GM23338 (cell line): ENCODE results near the gene CPNE7. TPM values are rescaled to one million over a fixed set of nuclear protein-coding genes. Genes with fewer than 3 reads are reported as not detected.

Source experiments
- ATAC-seq: fragments of 200-7000 bp; cut with Tn5 transposase; 3 replicates; pipeline ENCODE4 v1.9.1; 2020
- DNase-seq: peaks from one replicate; pipeline ENCODE4 v3.0.0-alpha.2; 2015; ENCODE audit warnings: low spot score
- H2AFZ ChIP-seq: fragments of 200-600 bp; sonication (generic); 2 replicates; pipeline ENCODE4 v1.8.0; 2016; ENCODE audit warnings: antibody characterized with exemption, mild to moderate bottlenecking, moderate library complexity
- H3F3A ChIP-seq: fragments of 200-600 bp; sonication (generic); replicated peaks from 2 replicates; pipeline ENCODE4 v1.8.0; 2017; ENCODE audit warnings: antibody characterized with exemption, mixed run types, low read depth
- H3K27ac ChIP-seq: fragments of 200-600 bp; sonication (generic); 2 replicates; pipeline ENCODE4 v1.6.1; 2016; ENCODE audit warnings: low read depth
- H3K27me3 ChIP-seq: fragments of 200-600 bp; sonication (generic); 2 replicates; pipeline ENCODE4 v1.8.0; 2016; ENCODE audit warnings: mild to moderate bottlenecking, mixed run types, moderate library complexity; ENCODE audit not compliant: insufficient read depth
- H3K36me3 ChIP-seq: fragments of 200-600 bp; sonication (generic); 2 replicates; pipeline ENCODE4 v1.8.0; 2016; ENCODE audit warnings: mild to moderate bottlenecking; ENCODE audit not compliant: insufficient read depth
- H3K4me1 ChIP-seq: fragments of 200-600 bp; sonication (generic); 2 replicates; pipeline ENCODE4 v1.8.0; 2016; ENCODE audit warnings: mild to moderate bottlenecking, moderate library complexity; ENCODE audit not compliant: insufficient read depth
- H3K4me2 ChIP-seq: fragments of 200-600 bp; sonication (generic); 2 replicates; pipeline ENCODE4 v1.7.1; 2017; ENCODE audit warnings: mixed run types
- H3K4me3 ChIP-seq: fragments of 200-600 bp; sonication (generic); 2 replicates; pipeline ENCODE4 v1.6.1; 2016; ENCODE audit warnings: mixed run types
- H3K79me2 ChIP-seq: fragments of 200-600 bp; sonication (generic); replicated peaks from 2 replicates; pipeline ENCODE4 v1.8.0; 2017; ENCODE audit warnings: mild to moderate bottlenecking; ENCODE audit not compliant: insufficient read depth
- H3K9me2 ChIP-seq: fragments of 200-600 bp; sonication (generic); 2 replicates; pipeline ENCODE4 v1.8.0; 2017; ENCODE audit not compliant: insufficient read depth
- H4K20me1 ChIP-seq: fragments of 200-600 bp; sonication (generic); replicated peaks from 2 replicates; pipeline ENCODE4 v1.8.0; 2017; ENCODE audit warnings: mild to moderate bottlenecking; ENCODE audit not compliant: insufficient read depth
- H3K27ac Mint-ChIP-seq: 2 replicates; pipeline ENCODE4 v1.8.0; 2020; ENCODE audit warnings: inconsistent platforms, mild to moderate bottlenecking, moderate library complexity, mixed read lengths
- H3K27me3 Mint-ChIP-seq: 3 replicates; pipeline ENCODE4 v1.8.0; 2022; ENCODE audit warnings: low read depth, mild to moderate bottlenecking, moderate library complexity, mixed read lengths, inconsistent platforms; ENCODE audit not compliant: insufficient read depth, poor library complexity
- H3K36me3 Mint-ChIP-seq: 3 replicates; pipeline ENCODE4 v1.8.0; 2021; ENCODE audit warnings: low read depth, mild to moderate bottlenecking, inconsistent platforms, moderate library complexity, mixed read lengths
- H3K4me1 Mint-ChIP-seq: 3 replicates; pipeline ENCODE4 v1.8.0; 2020; ENCODE audit warnings: mild to moderate bottlenecking, inconsistent platforms, mixed read lengths
- H3K4me3 Mint-ChIP-seq: 3 replicates; pipeline ENCODE4 v1.8.0; 2021; ENCODE audit warnings: moderate library complexity, mild to moderate bottlenecking, inconsistent platforms, mixed read lengths
- H3K9me3 Mint-ChIP-seq: 3 replicates; pipeline ENCODE4 v1.8.0; 2020; ENCODE audit warnings: moderate library complexity, mild to moderate bottlenecking, inconsistent platforms, mixed read lengths
- CREB1 ChIP-seq: fragments of 250-450 bp; sonication (Bioruptor Pico); IDR thresholded peaks from 2 replicates; pipeline ENCODE4 v1.5.0; 2020; ENCODE audit warnings: low read depth, mild to moderate bottlenecking, moderate library complexity
- EZH2 ChIP-seq: fragments of 200-600 bp; sonication (generic); IDR thresholded peaks from one replicate; pipeline ENCODE4 v1.8.0; 2017; ENCODE audit warnings: antibody characterized with exemption, mild to moderate bottlenecking, low read depth; ENCODE audit not compliant: unreplicated experiment
- EZH2phosphoT487 ChIP-seq: fragments of 200-600 bp; sonication (generic); IDR thresholded peaks from one replicate; pipeline ENCODE4 v1.8.1; 2018; ENCODE audit warnings: antibody characterized with exemption; ENCODE audit not compliant: unreplicated experiment
- JUNB ChIP-seq: IDR thresholded peaks from one replicate; pipeline ENCODE4 v1.6.1; 2016; ENCODE audit warnings: antibody characterized with exemption; ENCODE audit not compliant: unreplicated experiment
- NANOG ChIP-seq: IDR thresholded peaks from 2 replicates; pipeline ENCODE4 v1.6.1; 2016; ENCODE audit warnings: antibody characterized with exemption, borderline replicate concordance
- POLR2AphosphoS5 ChIP-seq: IDR thresholded peaks from 2 replicates; pipeline ENCODE4 v1.6.1; 2016; ENCODE audit warnings: antibody characterized with exemption, low read depth
- STAT1 ChIP-seq: IDR thresholded peaks from one replicate; pipeline ENCODE4 v1.6.1; 2016; ENCODE audit warnings: antibody characterized with exemption; ENCODE audit not compliant: unreplicated experiment
- ZNF114 ChIP-seq: fragments of 250-450 bp; sonication (Bioruptor Pico); IDR thresholded peaks from 2 replicates; pipeline ENCODE4 v1.5.0; 2020; ENCODE audit warnings: mild to moderate bottlenecking, moderate library complexity
- ZNF331 ChIP-seq: fragments of 250-450 bp; sonication (Bioruptor Pico); IDR thresholded peaks from 2 replicates; pipeline ENCODE4 v1.5.0; 2020; ENCODE audit warnings: low read depth, mild to moderate bottlenecking, moderate library complexity
- polyA plus RNA-seq: library from polyadenylated mRNA; unstranded; fragments of >200 nt; fragmentation: Nextera tagmentation; extraction: Ambion mirVana; gene quantifications from 2 replicates; pipeline ENCODE4 v1.2.1, GENCODE V29; 2016
- total RNA-seq: library from RNA; depleted of rRNA; stranded (reverse); fragments of >200 nt; shearing (Covaris generic); gene quantifications from 2 replicates; pipeline ENCODE4 v1.2.3, GENCODE V29; 2014
- TF ChIP-seq, protein P1 (sequence below): fragments of 250-450 bp; sonication (Bioruptor Pico); IDR thresholded peaks from 2 replicates; pipeline ENCODE4 v1.5.0; 2020; ENCODE audit warnings: mild to moderate bottlenecking, moderate library complexity
- TF ChIP-seq, protein P2 (sequence below): IDR thresholded peaks from one replicate; pipeline ENCODE4 v1.6.1; 2018; ENCODE audit warnings: antibody characterized with exemption; ENCODE audit not compliant: unreplicated experiment
- TF ChIP-seq, protein P3 (sequence below), 2 experiments: fragments of 200-600 bp in 1 of 2; sonication (generic) in 1 of 2; conservative IDR thresholded peaks; 2 replicates each; pipeline versions ENCODE4 v1.5.1 to v1.6.1; 2016 to 2017; ENCODE audit warnings: antibody characterized with exemption in 2 of 2, low read depth in 2 of 2, mild to moderate bottlenecking in 2 of 2, moderate library complexity in 1 of 2
- TF ChIP-seq, protein P4 (sequence below): IDR thresholded peaks from 2 replicates; pipeline ENCODE4 v1.6.1; 2016; ENCODE audit warnings: antibody characterized with exemption

CPNE7 gene
- total and polyA plus RNA-seq, 2 experiments from 2014 or later = 11.2 to 15.7 TPM

DNA sequence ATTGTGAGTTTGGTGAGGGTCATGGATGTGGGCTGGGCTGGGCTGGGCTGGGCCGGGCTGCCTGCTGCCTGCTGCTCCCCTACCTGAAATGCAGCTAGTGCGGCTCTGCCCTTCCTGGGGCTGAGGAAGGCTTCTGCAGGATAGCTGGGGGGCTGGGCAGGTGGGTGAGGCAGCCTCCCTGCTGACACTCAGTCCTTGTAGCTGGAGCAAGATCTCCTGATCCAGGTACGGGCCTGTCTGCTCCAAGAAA lies 10.4 kb upstream of the CPNE7 start:
- DNase-seq (peak; percentile 81), ATAC-seq (peak; percentile 42)
- TF ChIP-seq JUNB (no peak), STAT1 (no peak), EZH2 (no peak), CREB1 (no peak), EZH2phosphoT487 (no peak), ZNF331 (CRISPR knock-in tag) (no peak), NANOG (no peak), ZNF114 (CRISPR knock-in tag) (no peak), POLR2AphosphoS5 (no peak)
- TF ChIP-seq, protein P1, sequence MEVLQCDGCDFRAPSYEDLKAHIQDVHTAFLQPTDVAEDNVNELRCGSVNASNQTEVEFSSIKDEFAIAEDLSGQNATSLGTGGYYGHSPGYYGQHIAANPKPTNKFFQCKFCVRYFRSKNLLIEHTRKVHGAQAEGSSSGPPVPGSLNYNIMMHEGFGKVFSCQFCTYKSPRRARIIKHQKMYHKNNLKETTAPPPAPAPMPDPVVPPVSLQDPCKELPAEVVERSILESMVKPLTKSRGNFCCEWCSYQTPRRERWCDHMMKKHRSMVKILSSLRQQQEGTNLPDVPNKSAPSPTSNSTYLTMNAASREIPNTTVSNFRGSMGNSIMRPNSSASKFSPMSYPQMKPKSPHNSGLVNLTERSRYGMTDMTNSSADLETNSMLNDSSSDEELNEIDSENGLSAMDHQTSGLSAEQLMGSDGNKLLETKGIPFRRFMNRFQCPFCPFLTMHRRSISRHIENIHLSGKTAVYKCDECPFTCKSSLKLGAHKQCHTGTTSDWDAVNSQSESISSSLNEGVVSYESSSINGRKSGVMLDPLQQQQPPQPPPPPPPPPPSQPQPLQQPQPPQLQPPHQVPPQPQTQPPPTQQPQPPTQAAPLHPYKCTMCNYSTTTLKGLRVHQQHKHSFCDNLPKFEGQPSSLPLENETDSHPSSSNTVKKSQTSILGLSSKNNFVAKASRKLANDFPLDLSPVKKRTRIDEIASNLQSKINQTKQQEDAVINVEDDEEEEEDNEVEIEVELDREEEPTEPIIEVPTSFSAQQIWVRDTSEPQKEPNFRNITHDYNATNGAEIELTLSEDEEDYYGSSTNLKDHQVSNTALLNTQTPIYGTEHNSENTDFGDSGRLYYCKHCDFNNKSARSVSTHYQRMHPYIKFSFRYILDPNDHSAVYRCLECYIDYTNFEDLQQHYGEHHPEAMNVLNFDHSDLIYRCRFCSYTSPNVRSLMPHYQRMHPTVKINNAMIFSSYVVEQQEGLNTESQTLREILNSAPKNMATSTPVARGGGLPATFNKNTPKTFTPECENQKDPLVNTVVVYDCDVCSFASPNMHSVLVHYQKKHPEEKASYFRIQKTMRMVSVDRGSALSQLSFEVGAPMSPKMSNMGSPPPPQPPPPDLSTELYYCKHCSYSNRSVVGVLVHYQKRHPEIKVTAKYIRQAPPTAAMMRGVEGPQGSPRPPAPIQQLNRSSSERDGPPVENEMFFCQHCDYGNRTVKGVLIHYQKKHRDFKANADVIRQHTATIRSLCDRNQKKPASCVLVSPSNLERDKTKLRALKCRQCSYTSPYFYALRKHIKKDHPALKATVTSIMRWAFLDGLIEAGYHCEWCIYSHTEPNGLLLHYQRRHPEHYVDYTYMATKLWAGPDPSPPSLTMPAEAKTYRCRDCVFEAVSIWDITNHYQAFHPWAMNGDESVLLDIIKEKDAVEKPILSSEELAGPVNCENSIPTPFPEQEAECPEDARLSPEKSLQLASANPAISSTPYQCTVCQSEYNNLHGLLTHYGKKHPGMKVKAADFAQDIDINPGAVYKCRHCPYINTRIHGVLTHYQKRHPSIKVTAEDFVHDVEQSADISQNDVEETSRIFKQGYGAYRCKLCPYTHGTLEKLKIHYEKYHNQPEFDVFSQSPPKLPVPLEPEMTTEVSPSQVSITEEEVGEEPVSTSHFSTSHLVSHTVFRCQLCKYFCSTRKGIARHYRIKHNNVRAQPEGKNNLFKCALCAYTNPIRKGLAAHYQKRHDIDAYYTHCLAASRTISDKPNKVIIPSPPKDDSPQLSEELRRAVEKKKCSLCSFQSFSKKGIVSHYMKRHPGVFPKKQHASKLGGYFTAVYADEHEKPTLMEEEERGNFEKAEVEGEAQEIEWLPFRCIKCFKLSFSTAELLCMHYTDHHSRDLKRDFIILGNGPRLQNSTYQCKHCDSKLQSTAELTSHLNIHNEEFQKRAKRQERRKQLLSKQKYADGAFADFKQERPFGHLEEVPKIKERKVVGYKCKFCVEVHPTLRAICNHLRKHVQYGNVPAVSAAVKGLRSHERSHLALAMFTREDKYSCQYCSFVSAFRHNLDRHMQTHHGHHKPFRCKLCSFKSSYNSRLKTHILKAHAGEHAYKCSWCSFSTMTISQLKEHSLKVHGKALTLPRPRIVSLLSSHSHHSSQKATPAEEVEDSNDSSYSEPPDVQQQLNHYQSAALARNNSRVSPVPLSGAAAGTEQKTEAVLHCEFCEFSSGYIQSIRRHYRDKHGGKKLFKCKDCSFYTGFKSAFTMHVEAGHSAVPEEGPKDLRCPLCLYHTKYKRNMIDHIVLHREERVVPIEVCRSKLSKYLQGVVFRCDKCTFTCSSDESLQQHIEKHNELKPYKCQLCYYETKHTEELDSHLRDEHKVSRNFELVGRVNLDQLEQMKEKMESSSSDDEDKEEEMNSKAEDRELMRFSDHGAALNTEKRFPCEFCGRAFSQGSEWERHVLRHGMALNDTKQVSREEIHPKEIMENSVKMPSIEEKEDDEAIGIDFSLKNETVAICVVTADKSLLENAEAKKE (CRISPR knock-in tag) = no peak
- TF ChIP-seq, protein P2, sequence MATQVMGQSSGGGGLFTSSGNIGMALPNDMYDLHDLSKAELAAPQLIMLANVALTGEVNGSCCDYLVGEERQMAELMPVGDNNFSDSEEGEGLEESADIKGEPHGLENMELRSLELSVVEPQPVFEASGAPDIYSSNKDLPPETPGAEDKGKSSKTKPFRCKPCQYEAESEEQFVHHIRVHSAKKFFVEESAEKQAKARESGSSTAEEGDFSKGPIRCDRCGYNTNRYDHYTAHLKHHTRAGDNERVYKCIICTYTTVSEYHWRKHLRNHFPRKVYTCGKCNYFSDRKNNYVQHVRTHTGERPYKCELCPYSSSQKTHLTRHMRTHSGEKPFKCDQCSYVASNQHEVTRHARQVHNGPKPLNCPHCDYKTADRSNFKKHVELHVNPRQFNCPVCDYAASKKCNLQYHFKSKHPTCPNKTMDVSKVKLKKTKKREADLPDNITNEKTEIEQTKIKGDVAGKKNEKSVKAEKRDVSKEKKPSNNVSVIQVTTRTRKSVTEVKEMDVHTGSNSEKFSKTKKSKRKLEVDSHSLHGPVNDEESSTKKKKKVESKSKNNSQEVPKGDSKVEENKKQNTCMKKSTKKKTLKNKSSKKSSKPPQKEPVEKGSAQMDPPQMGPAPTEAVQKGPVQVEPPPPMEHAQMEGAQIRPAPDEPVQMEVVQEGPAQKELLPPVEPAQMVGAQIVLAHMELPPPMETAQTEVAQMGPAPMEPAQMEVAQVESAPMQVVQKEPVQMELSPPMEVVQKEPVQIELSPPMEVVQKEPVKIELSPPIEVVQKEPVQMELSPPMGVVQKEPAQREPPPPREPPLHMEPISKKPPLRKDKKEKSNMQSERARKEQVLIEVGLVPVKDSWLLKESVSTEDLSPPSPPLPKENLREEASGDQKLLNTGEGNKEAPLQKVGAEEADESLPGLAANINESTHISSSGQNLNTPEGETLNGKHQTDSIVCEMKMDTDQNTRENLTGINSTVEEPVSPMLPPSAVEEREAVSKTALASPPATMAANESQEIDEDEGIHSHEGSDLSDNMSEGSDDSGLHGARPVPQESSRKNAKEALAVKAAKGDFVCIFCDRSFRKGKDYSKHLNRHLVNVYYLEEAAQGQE = no peak
- TF ChIP-seq, protein P3, sequence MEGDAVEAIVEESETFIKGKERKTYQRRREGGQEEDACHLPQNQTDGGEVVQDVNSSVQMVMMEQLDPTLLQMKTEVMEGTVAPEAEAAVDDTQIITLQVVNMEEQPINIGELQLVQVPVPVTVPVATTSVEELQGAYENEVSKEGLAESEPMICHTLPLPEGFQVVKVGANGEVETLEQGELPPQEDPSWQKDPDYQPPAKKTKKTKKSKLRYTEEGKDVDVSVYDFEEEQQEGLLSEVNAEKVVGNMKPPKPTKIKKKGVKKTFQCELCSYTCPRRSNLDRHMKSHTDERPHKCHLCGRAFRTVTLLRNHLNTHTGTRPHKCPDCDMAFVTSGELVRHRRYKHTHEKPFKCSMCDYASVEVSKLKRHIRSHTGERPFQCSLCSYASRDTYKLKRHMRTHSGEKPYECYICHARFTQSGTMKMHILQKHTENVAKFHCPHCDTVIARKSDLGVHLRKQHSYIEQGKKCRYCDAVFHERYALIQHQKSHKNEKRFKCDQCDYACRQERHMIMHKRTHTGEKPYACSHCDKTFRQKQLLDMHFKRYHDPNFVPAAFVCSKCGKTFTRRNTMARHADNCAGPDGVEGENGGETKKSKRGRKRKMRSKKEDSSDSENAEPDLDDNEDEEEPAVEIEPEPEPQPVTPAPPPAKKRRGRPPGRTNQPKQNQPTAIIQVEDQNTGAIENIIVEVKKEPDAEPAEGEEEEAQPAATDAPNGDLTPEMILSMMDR (conservative IDR thresholded peaks at IDR 0.05; ENCODE audit: low read depth in 2 of 2) = no peak
- TF ChIP-seq, protein P4, sequence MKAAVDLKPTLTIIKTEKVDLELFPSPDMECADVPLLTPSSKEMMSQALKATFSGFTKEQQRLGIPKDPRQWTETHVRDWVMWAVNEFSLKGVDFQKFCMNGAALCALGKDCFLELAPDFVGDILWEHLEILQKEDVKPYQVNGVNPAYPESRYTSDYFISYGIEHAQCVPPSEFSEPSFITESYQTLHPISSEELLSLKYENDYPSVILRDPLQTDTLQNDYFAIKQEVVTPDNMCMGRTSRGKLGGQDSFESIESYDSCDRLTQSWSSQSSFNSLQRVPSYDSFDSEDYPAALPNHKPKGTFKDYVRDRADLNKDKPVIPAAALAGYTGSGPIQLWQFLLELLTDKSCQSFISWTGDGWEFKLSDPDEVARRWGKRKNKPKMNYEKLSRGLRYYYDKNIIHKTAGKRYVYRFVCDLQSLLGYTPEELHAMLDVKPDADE = no peak
- peak overlapping the region; percentile 92 for H3K27ac Mint-ChIP-seq
- Histone ChIP-seq H3K4me2 (peak overlapping the region; percentile 99), H3K4me3 (peak overlapping the region; percentile 99), H3K27ac (peak overlapping the region; percentile 92), H3K27me3 (peaks cover 7% of the 10 kb centered on the region), H3K4me1 (peaks cover 31% of the 10 kb centered on the region), H2AFZ (no peak overlapping the region), H3K79me2 (peaks cover 32% of the 10 kb centered on the region), H3F3A (peaks cover 56% of the 10 kb centered on the region), H3K9me2 (no peaks in the 10 kb centered on the region), H4K20me1 (peaks cover 24% of the 10 kb centered on the region), H3K36me3 (peaks cover 29% of the 10 kb centered on the region)
- peaks cover 44% of the 10 kb centered on the region for H3K36me3 Mint-ChIP-seq
- H3K27me3 Mint-ChIP-seq = peaks cover 43% of the 10 kb centered on the region
- H3K4me3 Mint-ChIP-seq = peak overlapping the region; percentile 72
- H3K9me3 Mint-ChIP-seq = peaks cover 12% of the 10 kb centered on the region; the same call in 1 of the 3 replicates
- H3K4me1 Mint-ChIP-seq = peaks cover 38% of the 10 kb centered on the region
